Natural killer cell (primary cell): Measurements from ENCODE around the gene CWF19L1. TPM values are rescaled to one million over a fixed set of nuclear protein-coding genes. Genes with fewer than 3 reads are reported as not detected.

Experiments
- ATAC-seq, 3 donors: fragments of 150-1000 bp in 2 of 3; fragments of 200-7000 bp in 1 of 3; cut with Tn5 transposase; 1 replicate in 1 of 3; 2 replicates in 2 of 3; pipeline ENCODE4 v1.10.0; 2021; ENCODE audit warnings: mild to moderate bottlenecking in 2 of 3, moderate library complexity in 2 of 3
- DNase-seq, 2 donors: peaks; one replicate each; pipeline versions ENCODE4 v3.0.0 to v3.0.0-alpha.2; 2013 to 2021; ENCODE audit warnings: mixed read lengths in 1 of 2
- H3K27ac ChIP-seq: one replicate; pipeline ENCODE4 v1.5.1; 2013; ENCODE audit warnings: mild to moderate bottlenecking, low read length
- H3K27me3 ChIP-seq: one replicate; pipeline ENCODE4 v1.6.1; 2013; ENCODE audit warnings: low read length; ENCODE audit not compliant: control insufficient read depth, insufficient read depth
- H3K36me3 ChIP-seq: one replicate; pipeline ENCODE4 v1.6.1; 2013; ENCODE audit warnings: low read length; ENCODE audit not compliant: control insufficient read depth, insufficient read depth
- H3K4me1 ChIP-seq: one replicate; pipeline ENCODE4 v1.6.1; 2013; ENCODE audit warnings: low read length; ENCODE audit not compliant: control insufficient read depth, insufficient read depth
- H3K4me3 ChIP-seq: one replicate; pipeline ENCODE4 v1.5.1; 2013; ENCODE audit warnings: low read length
- H3K9me3 ChIP-seq: one replicate; pipeline ENCODE4 v1.6.1; 2013; ENCODE audit warnings: low read length; ENCODE audit not compliant: control insufficient read depth, insufficient read depth
- H3K27ac Mint-ChIP-seq, 2 donors: one replicate each; pipeline ENCODE4 v1.8.0; 2022; ENCODE audit warnings: mild to moderate bottlenecking in 2 of 2, mixed read lengths in 2 of 2, moderate library complexity in 1 of 2
- H3K27me3 Mint-ChIP-seq, 2 donors: one replicate each; pipeline ENCODE4 v1.8.0; 2022; ENCODE audit warnings: low read depth in 2 of 2, mixed read lengths in 2 of 2
- H3K36me3 Mint-ChIP-seq: one replicate; pipeline ENCODE4 v1.8.0; 2022; ENCODE audit warnings: mixed read lengths
- H3K4me1 Mint-ChIP-seq, 2 donors: one replicate each; pipeline ENCODE4 v1.8.0; 2022; ENCODE audit warnings: mixed read lengths in 2 of 2
- H3K4me3 Mint-ChIP-seq: one replicate; pipeline ENCODE4 v1.8.0; 2022; ENCODE audit warnings: mild to moderate bottlenecking, moderate library complexity, mixed read lengths
- H3K9me3 Mint-ChIP-seq, 2 donors: one replicate each; pipeline ENCODE4 v1.8.0; 2022; ENCODE audit warnings: mixed read lengths in 2 of 2
- WGBS: methylation state at CpG from one replicate; pipeline ENCODE4 v1.1.7; 2013; ENCODE audit warnings: missing lambda C conversion rate; ENCODE audit not compliant: insufficient coverage; 5-methylcytosine and 5-hydroxymethylcytosine counted together
- intact Hi-C: fragments of 100-400 bp; cut with micrococcal nuclease; formaldehyde crosslinking; loops from one replicate; pipeline ENCODE4 v1.14.2; 2022
- total RNA-seq, 4 donors: library from RNA; stranded (reverse); fragments of 120-200 nt in 1 of 4; gene quantifications; one replicate each; pipeline versions ENCODE4 v1.2.3 to v1.2.4, GENCODE V29; 2013 to 2022
- TF ChIP-seq, protein P1 (sequence below): fragments of 200-600 bp; IDR thresholded peaks from one replicate; pipeline ENCODE4 v1.8.0; 2022; ENCODE audit warnings: antibody characterized with exemption

Gene CWF19L1
- total RNA-seq, 3 donors from 2014 or later (not counting 1 experiment from before 2014, with no cell fraction given) = 52.5 to 58.0 (median 54.8) TPM

DNA sequence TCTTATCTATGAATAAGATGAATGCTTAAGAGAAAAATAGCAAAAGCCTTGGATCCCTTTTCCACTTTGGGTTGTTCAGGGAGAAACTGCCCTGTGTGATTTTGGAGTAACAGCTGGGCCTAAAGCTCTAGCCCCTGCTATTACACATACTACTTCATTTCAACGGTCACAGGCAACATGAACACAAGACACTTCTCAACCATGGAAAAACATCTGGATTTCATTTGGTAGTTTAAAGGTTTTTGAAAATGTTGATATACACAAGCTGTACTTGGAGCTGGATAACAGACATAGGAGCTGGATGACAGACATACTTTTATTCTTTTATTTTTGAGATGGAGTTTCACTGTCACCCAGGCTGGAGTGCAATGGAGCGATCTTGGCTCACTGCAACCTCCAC is 35.3 kb downstream of the CWF19L1 start:
- 100% methylated on average over 1 of the region's 2 CpGs for WGBS
- peaks cover 16% of the 10 kb centered on the region for H3K36me3 Mint-ChIP-seq
- DNase-seq (no peak), ATAC-seq (no peak)
- peaks cover 17% of the 10 kb centered on the region for H3K4me1 ChIP-seq
- peak overlapping the region; percentile 47 to 70 for H3K27ac Mint-ChIP-seq
- intact Hi-C loops = no loop called here
- H3K4me1 Mint-ChIP-seq = peaks cover 22 to 30% of the 10 kb centered on the region in 2 donors
- TF ChIP-seq, protein P1, sequence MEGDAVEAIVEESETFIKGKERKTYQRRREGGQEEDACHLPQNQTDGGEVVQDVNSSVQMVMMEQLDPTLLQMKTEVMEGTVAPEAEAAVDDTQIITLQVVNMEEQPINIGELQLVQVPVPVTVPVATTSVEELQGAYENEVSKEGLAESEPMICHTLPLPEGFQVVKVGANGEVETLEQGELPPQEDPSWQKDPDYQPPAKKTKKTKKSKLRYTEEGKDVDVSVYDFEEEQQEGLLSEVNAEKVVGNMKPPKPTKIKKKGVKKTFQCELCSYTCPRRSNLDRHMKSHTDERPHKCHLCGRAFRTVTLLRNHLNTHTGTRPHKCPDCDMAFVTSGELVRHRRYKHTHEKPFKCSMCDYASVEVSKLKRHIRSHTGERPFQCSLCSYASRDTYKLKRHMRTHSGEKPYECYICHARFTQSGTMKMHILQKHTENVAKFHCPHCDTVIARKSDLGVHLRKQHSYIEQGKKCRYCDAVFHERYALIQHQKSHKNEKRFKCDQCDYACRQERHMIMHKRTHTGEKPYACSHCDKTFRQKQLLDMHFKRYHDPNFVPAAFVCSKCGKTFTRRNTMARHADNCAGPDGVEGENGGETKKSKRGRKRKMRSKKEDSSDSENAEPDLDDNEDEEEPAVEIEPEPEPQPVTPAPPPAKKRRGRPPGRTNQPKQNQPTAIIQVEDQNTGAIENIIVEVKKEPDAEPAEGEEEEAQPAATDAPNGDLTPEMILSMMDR = no peak
- H3K27me3 Mint-ChIP-seq = no peaks in the 10 kb centered on the region
- H3K4me3 Mint-ChIP-seq = no peak overlapping the region
- no peaks in the 10 kb centered on the region for H3K27me3 ChIP-seq
- H3K4me3 ChIP-seq = no peak overlapping the region
- H3K27ac ChIP-seq = no peak overlapping the region
- H3K9me3 ChIP-seq = no peaks in the 10 kb centered on the region
- peaks cover 0 to 2% of the 10 kb centered on the region in 2 donors for H3K9me3 Mint-ChIP-seq
- H3K36me3 ChIP-seq = peaks cover 42% of the 10 kb centered on the region

DNA sequence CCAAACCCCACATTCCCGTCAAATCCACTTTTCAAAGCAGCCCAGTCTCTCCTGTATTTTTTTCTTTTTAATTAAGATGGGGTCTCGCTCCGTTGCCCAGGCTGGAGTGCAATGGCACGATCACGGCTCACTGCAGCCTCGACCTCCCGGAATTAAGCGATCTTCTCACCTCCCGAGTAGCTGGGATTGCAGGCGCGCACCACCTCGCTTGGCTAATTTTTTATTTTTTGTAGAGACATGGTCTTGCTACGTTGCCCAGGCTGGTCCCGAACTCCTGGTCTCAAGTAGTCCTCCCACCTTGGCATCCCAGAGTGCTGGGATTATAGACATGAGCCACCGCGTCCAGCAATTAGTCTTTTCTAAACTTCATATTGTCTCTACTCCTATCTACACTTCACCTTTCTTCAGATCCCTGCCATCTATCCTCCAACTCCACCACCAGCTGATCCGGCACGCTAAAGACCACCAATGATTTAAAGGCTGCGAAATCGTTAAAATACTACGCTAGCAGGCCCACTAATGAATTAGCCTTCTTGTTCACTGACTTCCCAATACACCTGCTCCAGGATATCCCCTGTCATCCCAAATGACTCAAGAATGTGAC is 37.5 kb downstream of the CWF19L1 start:
- intact Hi-C loops = loop anchor here (1.0 kb wide), 1 partner anchor 37 kb away; the partner anchor contains the start of gene CWF19L1
- H3K27me3 Mint-ChIP-seq = no peaks in the 10 kb centered on the region

GRCh38 chr10:100223879-100224278 is 43.6 kb downstream of the CWF19L1 start:
- Mint-ChIP-seq H3K27ac (no peak overlapping the region), H3K36me3 (peaks cover 9% of the 10 kb centered on the region), H3K4me3 (no peak overlapping the region), H3K27me3 (no peaks in the 10 kb centered on the region), H3K9me3 (no peaks in the 10 kb centered on the region), H3K4me1 (peaks cover 17 to 20% of the 10 kb centered on the region in 2 donors)
- ATAC-seq (no peak), DNase-seq (no peak)
- Histone ChIP-seq H3K9me3 (no peaks in the 10 kb centered on the region), H3K36me3 (peaks cover 49% of the 10 kb centered on the region), H3K27ac (no peak overlapping the region), H3K27me3 (no peaks in the 10 kb centered on the region), H3K4me3 (no peak overlapping the region), H3K4me1 (peaks cover 8% of the 10 kb centered on the region)
- intact Hi-C loops = no loop called here
- TF ChIP-seq, protein P1 = no peak
- 95% methylated on average over 5 of the region's 5 CpGs for WGBS

More for the DNA sequence above, 37.5 kb downstream of the CWF19L1 start:
- peak overlapping the region; percentile 64 to 91 for H3K27ac Mint-ChIP-seq
- Histone ChIP-seq H3K36me3 (peaks cover 28% of the 10 kb centered on the region), H3K4me3 (peak overlapping the region; percentile 99), H3K27me3 (no peaks in the 10 kb centered on the region), H3K9me3 (no peaks in the 10 kb centered on the region), H3K27ac (peak overlapping the region; percentile 84), H3K4me1 (peaks cover 17% of the 10 kb centered on the region)
- TF ChIP-seq, protein P1 = no peak
- peaks cover 8% of the 10 kb centered on the region for H3K36me3 Mint-ChIP-seq
- WGBS = 75% methylated on average over 21 of the region's 21 CpGs
- H3K4me3 Mint-ChIP-seq = peak overlapping the region; percentile 90
- peaks cover 0 to 2% of the 10 kb centered on the region in 2 donors for H3K9me3 Mint-ChIP-seq
- peaks cover 28 to 37% of the 10 kb centered on the region in 2 donors for H3K4me1 Mint-ChIP-seq
- no peak for ATAC-seq
- DNase-seq = no peak

GRCh38 chr10:100222529-100222928 is 44.9 kb downstream of the CWF19L1 start:
- Histone ChIP-seq H3K27ac (no peak overlapping the region), H3K36me3 (peaks cover 61% of the 10 kb centered on the region), H3K4me1 (no peaks in the 10 kb centered on the region), H3K27me3 (no peaks in the 10 kb centered on the region), H3K4me3 (no peak overlapping the region), H3K9me3 (no peaks in the 10 kb centered on the region)
- Mint-ChIP-seq H3K9me3 (no peaks in the 10 kb centered on the region), H3K27ac (no peak overlapping the region), H3K27me3 (no peaks in the 10 kb centered on the region), H3K4me3 (no peak overlapping the region), H3K36me3 (peaks cover 9% of the 10 kb centered on the region), H3K4me1 (peaks cover 8 to 10% of the 10 kb centered on the region in 2 donors)
- TF ChIP-seq, protein P1 = no peak
- 100% methylated on average over 1 of the region's 2 CpGs for WGBS
- intact Hi-C loops = no loop called here
- DNase-seq = no peak
- no peak for ATAC-seq
